Brain pericyte (primary cell): Measurements from ENCODE around the gene CHFR.
"Not testable (repeated sequence)": the region's sequence is repeated elsewhere in the genome, so short reads cannot be mapped to it uniquely, and the experiment has no call there.

Source experiments
- DNase-seq: peaks from one replicate; pipeline ENCODE4 v3.0.0-alpha.2; 2012; ENCODE audit warnings: low read depth, low spot score

CHFR gene

GRCh38 chr12:132841151-132841550 lies 46.3 kb downstream of the CHFR start:
- DNase-seq: no peak

- DNase-seq: no peak
These were observed 46.9 kb downstream of the CHFR start for GRCh38 chr12:132840536-132840935.

- no peak for DNase-seq
These were observed 47.7 kb downstream of the CHFR start for GRCh38 chr12:132839558-132840235.

GRCh38 chr12:132838410-132839080 lies 48.9 kb downstream of the CHFR start:
- DNase-seq: no peak

- no peak for DNase-seq
These were observed 49.6 kb downstream of the CHFR start for GRCh38 chr12:132837693-132838409.

- DNase-seq: no peak
These were observed 50.5 kb downstream of the CHFR start for GRCh38 chr12:132836795-132837331.

GRCh38 chr12:132836230-132836629 lies 51.2 kb downstream of the CHFR start:
- DNase-seq: not testable (repeated sequence)

GRCh38 chr12:132835076-132836025 lies 52.1 kb downstream of the CHFR start:
- no peak for DNase-seq

- DNase-seq: no peak
These were observed 53.2 kb downstream of the CHFR start for GRCh38 chr12:132834181-132834711.

GRCh38 chr12:132833341-132833740 lies 54.1 kb downstream of the CHFR start:
- no peak for DNase-seq

- DNase-seq: no peak
These were observed 55.6 kb downstream of the CHFR start for GRCh38 chr12:132831771-132832170.

GRCh38 chr12:132828706-132829534 lies 58.5 kb downstream of the CHFR start, which contains the start of gene GOLGA3:
GOLGA3 (minus strand) TSS chr12:132828869; CDS start chr12:132822128, 6,741 bp downstream.
- DNase-seq: peak; percentile 81

- DNase-seq: peak; percentile 29
These were observed 59.4 kb downstream of the CHFR start for GRCh38 chr12:132827763-132828703.

GRCh38 chr12:132825861-132826260 lies 61.5 kb downstream of the CHFR start:
- no peak for DNase-seq

- DNase-seq: no peak
These were observed 62.3 kb downstream of the CHFR start for GRCh38 chr12:132825089-132825488.

GRCh38 chr12:132824053-132824452 lies 63.4 kb downstream of the CHFR start:
- no peak for DNase-seq

GRCh38 chr12:132818562-132818961 lies 68.8 kb downstream of the CHFR start:
- DNase-seq: no peak

GRCh38 chr12:132814232-132814631 lies 73.2 kb downstream of the CHFR start:
- no peak for DNase-seq

GRCh38 chr12:132813443-132813842 lies 74.0 kb downstream of the CHFR start:
- no peak for DNase-seq
